GM10248 (cell line): ENCODE data around the gene EVI5L.

ENCODE experiments used
- CTCF ChIA-PET: fragments of 300-600 bp; sonication (Branson Sonifier 250); formaldehyde crosslinking; extraction: SDS; loops from one replicate; lab custom pipeline; 2021; ENCODE audit warnings: antibody characterized with exemption; lab: Yijun Ruan, JAX
- POLR2A ChIA-PET: fragments of 350-650 bp; sonication (Branson Sonifier 250); formaldehyde crosslinking; extraction: SDS; loops from one replicate; lab custom pipeline; 2020; ENCODE audit warnings: antibody characterized with exemption; lab: Yijun Ruan, JAX
- DNase-seq: peaks from one replicate; pipeline ENCODE4 v3.0.0; 2012; ENCODE audit errors: extremely low spot score
- TF ChIP-seq, protein P1 (sequence below): IDR thresholded peaks from 2 replicates; pipeline ENCODE4 v1.5.1; 2012; ENCODE audit warnings: mild to moderate bottlenecking, low read depth; ENCODE audit errors: extremely low read depth, missing control alignments, control extremely low read depth

EVI5L gene

DNA sequence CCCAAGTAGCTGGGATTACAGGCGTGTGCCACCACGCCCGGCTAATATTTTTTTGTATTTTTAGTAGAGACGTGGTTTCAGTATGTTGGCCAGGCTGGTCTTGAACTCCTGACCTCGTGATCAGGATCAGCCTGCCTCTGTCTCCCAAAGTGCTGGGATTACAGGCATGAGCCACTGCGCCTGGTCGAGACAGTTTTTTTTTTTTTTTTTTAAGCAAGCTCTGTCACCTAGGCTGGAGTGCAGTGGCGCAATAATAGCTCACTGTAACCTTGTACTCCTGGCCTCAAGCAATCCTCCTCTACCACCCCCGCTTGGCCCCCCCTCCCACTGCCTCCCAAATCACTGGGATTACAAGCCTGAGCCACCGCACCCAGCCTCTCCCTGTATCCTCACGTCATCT is 67.3 kb downstream of the EVI5L start:
- TF ChIP-seq, protein P1, sequence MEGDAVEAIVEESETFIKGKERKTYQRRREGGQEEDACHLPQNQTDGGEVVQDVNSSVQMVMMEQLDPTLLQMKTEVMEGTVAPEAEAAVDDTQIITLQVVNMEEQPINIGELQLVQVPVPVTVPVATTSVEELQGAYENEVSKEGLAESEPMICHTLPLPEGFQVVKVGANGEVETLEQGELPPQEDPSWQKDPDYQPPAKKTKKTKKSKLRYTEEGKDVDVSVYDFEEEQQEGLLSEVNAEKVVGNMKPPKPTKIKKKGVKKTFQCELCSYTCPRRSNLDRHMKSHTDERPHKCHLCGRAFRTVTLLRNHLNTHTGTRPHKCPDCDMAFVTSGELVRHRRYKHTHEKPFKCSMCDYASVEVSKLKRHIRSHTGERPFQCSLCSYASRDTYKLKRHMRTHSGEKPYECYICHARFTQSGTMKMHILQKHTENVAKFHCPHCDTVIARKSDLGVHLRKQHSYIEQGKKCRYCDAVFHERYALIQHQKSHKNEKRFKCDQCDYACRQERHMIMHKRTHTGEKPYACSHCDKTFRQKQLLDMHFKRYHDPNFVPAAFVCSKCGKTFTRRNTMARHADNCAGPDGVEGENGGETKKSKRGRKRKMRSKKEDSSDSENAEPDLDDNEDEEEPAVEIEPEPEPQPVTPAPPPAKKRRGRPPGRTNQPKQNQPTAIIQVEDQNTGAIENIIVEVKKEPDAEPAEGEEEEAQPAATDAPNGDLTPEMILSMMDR = no peak
- CTCF ChIA-PET = interaction anchor here (1.1 to 7.7 kb wide), 3 partner anchors 11 to 329 kb away, joined by 3 to 60 read pairs (median 4); no protein-coding TSS in a partner anchor
- no peak for DNase-seq
- POLR2A ChIA-PET = interaction anchor here (0.5 kb wide), 1 partner anchor 226 kb away, joined by 3 read pairs; no protein-coding TSS in a partner anchor

DNA sequence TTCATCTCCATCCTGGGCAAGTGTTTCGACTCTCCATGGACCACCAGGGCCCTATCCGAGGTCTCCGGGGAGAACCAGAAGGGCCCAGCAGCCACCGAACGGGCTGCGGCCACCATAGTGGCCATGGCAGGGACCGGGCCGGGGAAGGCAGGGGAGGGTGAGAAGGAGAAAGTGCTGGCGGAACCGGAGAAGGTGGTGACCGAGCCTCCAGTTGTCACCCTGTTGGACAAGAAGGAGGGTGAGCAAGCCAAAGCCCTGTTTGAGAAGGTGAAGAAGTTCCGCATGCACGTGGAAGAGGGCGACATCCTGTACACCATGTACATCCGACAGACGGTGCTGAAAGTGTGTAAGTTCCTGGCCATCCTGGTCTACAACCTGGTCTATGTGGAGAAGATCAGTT is 68.9 kb downstream of the EVI5L start:
- POLR2A ChIA-PET = no interaction called here
- TF ChIP-seq, protein P1 = no peak
- no peak for DNase-seq
- CTCF ChIA-PET = interaction anchor here (1.1 to 7.7 kb wide), 4 partner anchors 10 to 48 kb away, joined by 3 to 60 read pairs (median 4); partner anchors contain the start of gene LRRC8E

DNA sequence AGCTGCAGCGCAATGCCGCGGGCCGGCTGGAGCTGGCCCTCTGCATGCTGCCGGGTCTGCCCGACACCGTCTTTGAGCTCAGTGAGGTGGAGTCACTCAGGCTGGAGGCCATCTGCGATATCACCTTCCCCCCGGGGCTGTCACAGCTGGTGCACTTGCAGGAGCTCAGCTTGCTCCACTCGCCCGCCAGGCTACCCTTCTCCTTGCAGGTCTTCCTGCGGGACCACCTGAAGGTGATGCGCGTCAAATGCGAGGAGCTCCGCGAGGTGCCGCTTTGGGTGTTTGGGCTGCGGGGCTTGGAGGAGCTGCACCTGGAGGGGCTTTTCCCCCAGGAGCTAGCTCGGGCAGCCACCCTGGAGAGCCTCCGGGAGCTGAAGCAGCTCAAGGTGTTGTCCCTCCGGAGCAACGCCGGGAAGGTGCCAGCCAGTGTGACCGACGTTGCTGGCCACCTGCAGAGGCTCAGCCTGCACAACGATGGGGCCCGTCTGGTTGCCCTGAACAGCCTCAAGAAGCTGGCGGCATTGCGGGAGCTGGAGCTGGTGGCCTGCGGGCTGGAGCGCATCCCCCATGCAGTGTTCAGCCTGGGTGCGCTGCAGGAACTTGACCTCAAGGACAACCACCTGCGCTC is 69.8 kb downstream of the EVI5L start:
- DNase-seq = no peak

DNA sequence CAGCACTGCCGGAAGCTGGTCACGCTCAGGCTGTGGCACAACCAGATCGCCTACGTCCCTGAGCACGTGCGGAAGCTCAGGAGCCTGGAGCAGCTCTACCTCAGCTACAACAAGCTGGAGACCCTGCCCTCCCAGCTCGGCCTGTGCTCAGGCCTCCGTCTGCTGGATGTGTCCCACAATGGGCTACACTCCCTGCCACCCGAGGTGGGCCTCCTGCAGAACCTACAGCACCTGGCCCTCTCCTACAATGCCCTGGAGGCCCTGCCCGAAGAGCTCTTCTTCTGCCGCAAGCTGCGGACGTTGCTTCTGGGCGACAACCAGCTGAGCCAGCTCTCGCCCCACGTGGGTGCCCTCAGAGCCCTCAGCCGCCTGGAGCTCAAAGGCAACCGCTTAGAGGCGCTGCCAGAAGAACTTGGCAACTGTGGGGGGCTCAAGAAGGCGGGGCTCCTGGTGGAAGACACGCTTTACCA is 70.4 kb downstream of the EVI5L start:
- ChIA-PET POLR2A (no interaction called here), CTCF (interaction anchor here (1.0 to 7.7 kb wide), 7 partner anchors 8 to 332 kb away, joined by 3 to 60 read pairs (median 5); no protein-coding TSS in a partner anchor)

More for the DNA sequence above, 69.8 kb downstream of the EVI5L start:
- ChIA-PET CTCF (interaction anchor here (1.0 to 7.7 kb wide), 7 partner anchors 11 to 332 kb away, joined by 3 to 60 read pairs (median 5); partner anchors contain the start of gene LRRC8E), POLR2A (no interaction called here)
- TF ChIP-seq, protein P1 = no peak

DNA sequence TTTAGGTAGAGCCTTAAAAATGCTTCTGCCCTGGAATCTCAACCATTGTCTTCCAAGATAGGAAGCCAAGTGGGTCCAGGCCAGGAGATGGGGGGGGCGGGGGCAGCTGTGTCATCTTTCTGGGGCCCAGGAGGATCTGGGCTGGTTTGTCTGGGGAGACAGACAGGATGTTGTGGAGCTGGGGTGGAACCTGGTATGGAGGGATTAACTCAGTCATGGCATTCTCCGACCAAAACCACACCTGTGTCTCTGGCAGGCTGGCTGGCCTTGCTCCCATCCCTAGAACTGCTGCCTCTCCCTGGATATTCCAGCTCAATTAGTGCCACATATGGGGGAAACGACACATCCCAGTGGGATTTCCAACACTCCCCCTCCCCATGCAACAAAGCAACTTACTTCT is 70.9 kb downstream of the EVI5L start:
- CTCF ChIA-PET = interaction anchor here (1.1 to 7.7 kb wide), 5 partner anchors 9 to 333 kb away, joined by 3 to 60 read pairs (median 7); no protein-coding TSS in a partner anchor
- no peak for DNase-seq
- TF ChIP-seq, protein P1 = no peak
- POLR2A ChIA-PET = no interaction called here

More for the DNA sequence above, 70.4 kb downstream of the EVI5L start:
- no peak for DNase-seq
- TF ChIP-seq, protein P1 = no peak

DNA sequence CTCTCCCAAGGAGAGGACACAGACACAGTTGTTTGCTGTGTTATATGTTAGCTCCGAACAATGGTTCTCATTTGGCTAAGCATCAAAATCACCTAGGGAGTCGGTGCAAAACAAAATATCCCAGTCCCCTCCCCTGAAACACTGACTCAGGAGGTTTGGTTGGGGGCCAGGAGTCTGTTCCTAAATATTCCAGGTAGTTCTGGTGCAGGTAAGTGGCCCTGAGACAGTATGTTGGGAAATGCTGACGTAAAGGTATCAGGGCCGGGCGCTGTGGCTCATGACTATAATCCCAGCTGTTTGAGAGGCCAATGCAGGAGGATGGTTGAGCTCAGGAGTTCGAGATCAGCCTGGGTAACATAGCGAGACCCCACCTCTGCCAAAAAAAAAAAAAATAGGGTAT is 71.3 kb downstream of the EVI5L start:
- ChIA-PET CTCF (interaction anchor here (1.8 to 7.7 kb wide), 4 partner anchors 9 to 333 kb away, joined by 5 to 60 read pairs (median 9); no protein-coding TSS in a partner anchor), POLR2A (interaction anchor here (0.7 kb wide), 1 partner anchor 29 kb away, joined by 3 read pairs; no protein-coding TSS in a partner anchor)
- DNase-seq = no peak
- TF ChIP-seq, protein P1 = no peak
